Left lung (tissue), 10 donors: ENCODE measurements around the gene DELE1. TPM values are rescaled to one million over a fixed set of nuclear protein-coding genes. Genes with fewer than 3 reads are reported as not detected.
"Not testable (repeated sequence)": the region's sequence is repeated elsewhere in the genome, so short reads cannot be mapped to it uniquely, and the experiment has no call there.

ENCODE experiments used
- ATAC-seq: fragments of 200-7000 bp; cut with Tn5 transposase; one replicate; pipeline ENCODE4 v1.9.1; 2020; ENCODE audit warnings: moderate library complexity
- DNase-seq, 4 donors: peaks; one replicate each; pipeline ENCODE4 v3.0.0-alpha.2; 2013 to 2020
- H3K27ac ChIP-seq, 2 donors: fragments of 200-600 bp; sonication (generic) in 1 of 2; one replicate each; pipeline versions ENCODE4 v1.5.0 to v1.8.0; 2020 to 2021
- H3K27me3 ChIP-seq, 2 donors: fragments of 200-600 bp; sonication (generic) in 1 of 2; one replicate each; pipeline versions ENCODE4 v1.5.0 to v1.8.0; 2020 to 2021
- H3K36me3 ChIP-seq, 2 donors: fragments of 200-600 bp; sonication (generic) in 1 of 2; one replicate each; pipeline versions ENCODE4 v1.5.0 to v1.8.0; 2020 to 2021
- H3K4me1 ChIP-seq, 2 donors: fragments of 200-600 bp; one replicate each; pipeline ENCODE4 v1.8.0; 2021
- H3K4me3 ChIP-seq, 2 donors: fragments of 200-600 bp; sonication (generic) in 1 of 2; one replicate each; pipeline versions ENCODE4 v1.5.0 to v1.8.0; 2020 to 2021; ENCODE audit warnings: mild to moderate bottlenecking in 1 of 2
- H3K9me3 ChIP-seq, 2 donors: fragments of 200-600 bp; sonication (generic) in 1 of 2; one replicate each; pipeline versions ENCODE4 v1.5.0 to v1.8.0; 2020 to 2021
- intact Hi-C, 2 donors: fragments of 100-400 bp; cut with DNase I; formaldehyde crosslinking; loops; one replicate each; pipeline versions ENCODE4 v1.11.2 to v1.14.2; 2022
- polyA plus RNA-seq, 6 donors: library from polyadenylated mRNA; unstranded; fragments of 120-200 nt; gene quantifications; one replicate each; pipeline ENCODE4 v1.2.1, GENCODE V29; 2013; ENCODE audit not compliant: insufficient read length in 6 of 6
- total RNA-seq, 2 donors: library from RNA; stranded (reverse); fragmentation: NEBNext Ultra II Directional; extraction: Animal tissue kit (Norgen Biotek cat#: 25700); gene quantifications; one replicate each; pipeline ENCODE4 v1.2.1, GENCODE V29; 2021
- TF ChIP-seq, protein P1 (sequence below), 2 donors: fragments of 200-600 bp; sonication (generic) in 1 of 2; IDR thresholded peaks; one replicate each; pipeline versions ENCODE4 v1.5.0 to v1.8.0; 2021; ENCODE audit warnings: antibody characterized with exemption in 2 of 2
- donor health status: DM: no; HTN: yes; CAD: no.
- donor health status: DM: no; HTN: no; CAD: no.

The DELE1 gene
- total and polyA plus RNA-seq, 8 donors: 74.1 to 168 (median 148) TPM

DNA sequence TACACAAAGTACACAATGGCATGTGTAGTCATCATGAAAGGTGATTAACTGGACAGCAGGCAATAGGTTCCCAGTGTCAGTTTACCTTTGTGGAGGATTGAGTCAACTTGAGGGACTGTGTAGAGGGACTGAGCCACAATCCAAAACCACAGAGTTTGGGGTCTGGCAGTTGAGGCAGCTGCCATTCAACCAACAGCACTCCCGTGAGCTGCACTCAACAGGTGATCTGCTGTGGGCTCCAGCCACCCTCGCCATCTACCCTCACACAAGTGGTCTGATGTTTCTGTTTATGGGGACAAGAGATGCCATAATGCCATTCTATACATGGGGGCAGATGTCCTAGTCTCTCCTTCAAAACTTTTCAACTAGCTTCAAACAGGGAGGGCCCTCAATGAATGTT, 2.9 kb upstream of the DELE1 start:
- H3K4me3 ChIP-seq: no peak overlapping the region
- no peaks in the 10 kb centered on the region for H3K27me3 ChIP-seq
- DNase-seq: no peak
- intact Hi-C loops: no loop called here
- TF ChIP-seq, protein P1, sequence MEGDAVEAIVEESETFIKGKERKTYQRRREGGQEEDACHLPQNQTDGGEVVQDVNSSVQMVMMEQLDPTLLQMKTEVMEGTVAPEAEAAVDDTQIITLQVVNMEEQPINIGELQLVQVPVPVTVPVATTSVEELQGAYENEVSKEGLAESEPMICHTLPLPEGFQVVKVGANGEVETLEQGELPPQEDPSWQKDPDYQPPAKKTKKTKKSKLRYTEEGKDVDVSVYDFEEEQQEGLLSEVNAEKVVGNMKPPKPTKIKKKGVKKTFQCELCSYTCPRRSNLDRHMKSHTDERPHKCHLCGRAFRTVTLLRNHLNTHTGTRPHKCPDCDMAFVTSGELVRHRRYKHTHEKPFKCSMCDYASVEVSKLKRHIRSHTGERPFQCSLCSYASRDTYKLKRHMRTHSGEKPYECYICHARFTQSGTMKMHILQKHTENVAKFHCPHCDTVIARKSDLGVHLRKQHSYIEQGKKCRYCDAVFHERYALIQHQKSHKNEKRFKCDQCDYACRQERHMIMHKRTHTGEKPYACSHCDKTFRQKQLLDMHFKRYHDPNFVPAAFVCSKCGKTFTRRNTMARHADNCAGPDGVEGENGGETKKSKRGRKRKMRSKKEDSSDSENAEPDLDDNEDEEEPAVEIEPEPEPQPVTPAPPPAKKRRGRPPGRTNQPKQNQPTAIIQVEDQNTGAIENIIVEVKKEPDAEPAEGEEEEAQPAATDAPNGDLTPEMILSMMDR (IDR thresholded peaks at IDR 0.05): no peak
- H3K9me3 ChIP-seq: no peaks in the 10 kb centered on the region
- H3K36me3 ChIP-seq: peaks cover 0 to 11% of the 10 kb centered on the region in 2 donors
- no peak for ATAC-seq
- peaks cover 0 to 26% of the 10 kb centered on the region in 2 donors for H3K4me1 ChIP-seq
- H3K27ac ChIP-seq: no peak overlapping the region

DNA sequence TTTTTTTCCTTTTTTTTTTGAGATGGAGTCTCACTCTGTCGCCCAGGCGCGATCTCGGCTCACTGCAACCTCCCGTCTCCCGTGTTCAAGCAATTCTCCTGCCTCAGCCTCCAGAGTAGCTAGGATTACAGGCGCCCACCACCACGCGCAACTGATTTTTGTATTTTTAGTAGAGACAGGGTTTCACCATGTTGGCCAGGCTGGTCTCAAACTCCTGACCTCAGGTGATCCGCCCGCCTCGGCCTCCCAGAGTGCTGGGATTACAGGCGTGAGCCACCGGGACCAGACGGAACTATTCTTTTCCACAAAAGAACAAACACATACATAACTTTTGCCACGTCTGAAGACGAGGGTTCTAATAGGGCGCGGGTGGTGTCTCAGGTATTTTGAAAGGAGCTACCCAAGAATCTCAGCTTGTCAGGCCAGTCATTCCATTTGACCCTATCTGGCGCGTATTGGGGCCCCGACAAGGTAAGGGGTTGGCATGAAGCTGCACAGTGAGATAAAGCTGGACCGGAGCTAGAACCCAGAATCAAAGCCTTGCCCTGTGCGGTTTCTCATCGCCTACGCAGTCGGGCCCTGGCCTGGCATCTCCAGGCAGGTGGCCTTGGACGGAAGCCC, 734 bp upstream of the DELE1 start:
- H3K4me1 ChIP-seq: peaks cover 0 to 43% of the 10 kb centered on the region in 2 donors
- peak overlapping the region; percentile 57 to 80 for H3K4me3 ChIP-seq
- H3K9me3 ChIP-seq, H3K27me3 ChIP-seq, intact Hi-C loops, ATAC-seq, DNase-seq: not testable (repeated sequence)
- H3K36me3 ChIP-seq: peaks cover 0 to 32% of the 10 kb centered on the region in 2 donors
- H3K27ac ChIP-seq: peak overlapping the region; percentile 98 to 99

DNA sequence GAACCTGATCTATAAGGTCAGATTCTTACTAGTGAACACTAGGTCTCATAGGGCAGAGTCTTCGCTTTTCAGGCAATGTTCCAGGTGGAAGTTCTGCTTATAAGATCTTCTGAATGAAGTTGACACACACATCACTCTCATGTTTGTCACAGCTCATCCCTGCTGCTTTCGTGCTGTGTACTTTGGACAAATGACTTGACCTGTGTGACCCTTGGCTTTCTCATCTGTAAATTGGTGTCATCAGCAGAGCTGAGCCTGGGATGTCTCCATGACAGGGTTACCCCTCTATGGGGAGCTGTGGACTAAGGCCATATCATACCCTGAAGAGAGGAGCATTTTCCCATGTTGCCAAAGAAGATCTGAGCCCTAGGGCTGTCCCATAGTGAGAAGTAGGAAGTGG, 2.8 kb downstream of the DELE1 start:
- no peak overlapping the region for H3K4me3 ChIP-seq
- TF ChIP-seq, protein P1 (IDR thresholded peaks at IDR 0.05): no peak
- H3K4me1 ChIP-seq: peaks cover 0 to 58% of the 10 kb centered on the region in 2 donors
- intact Hi-C loops: no loop called here
- ATAC-seq (no peak), DNase-seq (no peak)
- peaks cover 0 to 67% of the 10 kb centered on the region in 2 donors for H3K36me3 ChIP-seq
- H3K9me3 ChIP-seq: no peaks in the 10 kb centered on the region
- no peaks in the 10 kb centered on the region for H3K27me3 ChIP-seq
- no peak overlapping the region for H3K27ac ChIP-seq

DNA sequence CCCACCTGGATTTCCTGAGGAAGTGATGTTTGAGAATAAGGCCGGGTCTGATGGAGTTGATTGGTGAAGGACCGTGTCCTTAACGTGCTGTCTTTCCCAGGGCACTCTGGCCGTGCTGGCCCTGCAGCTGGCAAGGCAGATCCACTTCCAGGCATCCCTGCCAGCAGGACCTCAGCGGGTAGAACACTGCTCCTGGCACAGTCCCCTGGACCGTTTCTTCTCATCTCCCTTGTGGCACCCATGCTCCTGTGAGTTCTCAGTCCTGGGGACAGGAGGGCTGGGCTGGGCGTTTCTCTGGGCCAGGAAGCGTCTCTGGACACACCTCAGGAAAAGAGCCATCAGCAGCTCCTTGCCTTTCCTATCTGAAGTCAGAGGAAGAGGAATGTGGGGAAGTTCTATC, 4.4 kb downstream of the DELE1 start:
- no peak for DNase-seq
- TF ChIP-seq, protein P1 (IDR thresholded peaks at IDR 0.05): no peak
- Histone ChIP-seq H3K4me3 (no peak overlapping the region), H3K27ac (peak overlapping the region in 1 of 2 donors; percentile 7), H3K9me3 (no peaks in the 10 kb centered on the region), H3K27me3 (no peaks in the 10 kb centered on the region), H3K36me3 (peaks cover 0 to 83% of the 10 kb centered on the region in 2 donors), H3K4me1 (peaks cover 0 to 51% of the 10 kb centered on the region in 2 donors)
- intact Hi-C loops: no loop called here
- ATAC-seq: no peak

DNA sequence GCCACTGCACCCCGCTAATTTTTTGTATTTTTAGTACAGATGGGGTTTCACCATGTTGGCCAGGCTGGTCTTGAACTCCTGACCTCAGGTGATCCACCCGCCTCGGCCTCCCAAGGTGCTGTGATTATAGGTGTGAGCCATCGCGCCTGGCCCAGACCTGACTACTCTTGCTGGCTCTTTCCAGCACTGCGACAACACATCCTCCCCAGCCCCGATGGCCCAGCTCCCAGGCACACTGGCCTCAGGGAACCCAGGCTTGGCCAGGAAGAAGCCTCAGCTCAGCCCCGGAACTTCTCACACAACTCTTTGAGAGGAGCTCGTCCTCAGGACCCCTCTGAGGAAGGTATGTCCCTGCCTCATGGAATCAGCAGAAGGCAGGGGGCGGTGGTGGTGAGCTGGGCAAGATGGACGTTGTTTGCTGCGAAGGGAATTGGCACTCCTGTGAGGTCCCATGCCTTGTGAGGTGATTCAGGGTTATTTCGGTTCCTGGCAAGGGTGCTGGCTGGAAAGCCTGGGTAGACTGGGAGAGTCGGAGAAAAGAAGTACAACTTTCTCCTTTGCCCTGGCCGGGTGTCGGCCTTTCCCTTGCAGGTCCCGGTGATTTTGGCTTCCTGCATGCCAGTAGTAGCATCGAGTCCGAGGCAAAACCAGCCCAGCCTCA, 5.9 kb downstream of the DELE1 start:
- TF ChIP-seq, protein P1 (IDR thresholded peaks at IDR 0.05): no peak

More for the DNA sequence above, 5.9 kb downstream of the DELE1 start:
- intact Hi-C loops: no loop called here
- Histone ChIP-seq H3K27ac (peak overlapping the region in 1 of 2 donors; percentile 28), H3K27me3 (no peaks in the 10 kb centered on the region), H3K36me3 (peaks cover 0 to 98% of the 10 kb centered on the region in 2 donors), H3K4me1 (peaks cover 0 to 44% of the 10 kb centered on the region in 2 donors), H3K9me3 (no peaks in the 10 kb centered on the region), H3K4me3 (no peak overlapping the region)
- ATAC-seq: no peak
- no peak for DNase-seq
